G401 (cell line): ENCODE results near the gene BACE2. TPM values are rescaled to one million over a fixed set of nuclear protein-coding genes. Genes with fewer than 3 reads are reported as not detected.
"Not testable (repeated sequence)": the region's sequence is repeated elsewhere in the genome, so short reads cannot be mapped to it uniquely, and the experiment has no call there.

Source experiments
- DNase-seq: peaks from one replicate; pipeline ENCODE4 v3.0.0-alpha.2; 2015; ENCODE audit warnings: low spot score
- in situ Hi-C: cut with HindIII; loops from 2 replicates; pipeline ENCODE4 v1.10.0; 2016; ENCODE audit warnings: low sequenced_read_pairs, mixed read lengths
- total RNA-seq: library from RNA; depleted of rRNA; stranded (reverse); fragments of >200 nt; shearing (Covaris generic); gene quantifications from 2 replicates; pipeline ENCODE4 v1.2.3, GENCODE V29; 2014

BACE2 gene
- total RNA-seq, 1 experiment from 2014 or later = not detected

DNA sequence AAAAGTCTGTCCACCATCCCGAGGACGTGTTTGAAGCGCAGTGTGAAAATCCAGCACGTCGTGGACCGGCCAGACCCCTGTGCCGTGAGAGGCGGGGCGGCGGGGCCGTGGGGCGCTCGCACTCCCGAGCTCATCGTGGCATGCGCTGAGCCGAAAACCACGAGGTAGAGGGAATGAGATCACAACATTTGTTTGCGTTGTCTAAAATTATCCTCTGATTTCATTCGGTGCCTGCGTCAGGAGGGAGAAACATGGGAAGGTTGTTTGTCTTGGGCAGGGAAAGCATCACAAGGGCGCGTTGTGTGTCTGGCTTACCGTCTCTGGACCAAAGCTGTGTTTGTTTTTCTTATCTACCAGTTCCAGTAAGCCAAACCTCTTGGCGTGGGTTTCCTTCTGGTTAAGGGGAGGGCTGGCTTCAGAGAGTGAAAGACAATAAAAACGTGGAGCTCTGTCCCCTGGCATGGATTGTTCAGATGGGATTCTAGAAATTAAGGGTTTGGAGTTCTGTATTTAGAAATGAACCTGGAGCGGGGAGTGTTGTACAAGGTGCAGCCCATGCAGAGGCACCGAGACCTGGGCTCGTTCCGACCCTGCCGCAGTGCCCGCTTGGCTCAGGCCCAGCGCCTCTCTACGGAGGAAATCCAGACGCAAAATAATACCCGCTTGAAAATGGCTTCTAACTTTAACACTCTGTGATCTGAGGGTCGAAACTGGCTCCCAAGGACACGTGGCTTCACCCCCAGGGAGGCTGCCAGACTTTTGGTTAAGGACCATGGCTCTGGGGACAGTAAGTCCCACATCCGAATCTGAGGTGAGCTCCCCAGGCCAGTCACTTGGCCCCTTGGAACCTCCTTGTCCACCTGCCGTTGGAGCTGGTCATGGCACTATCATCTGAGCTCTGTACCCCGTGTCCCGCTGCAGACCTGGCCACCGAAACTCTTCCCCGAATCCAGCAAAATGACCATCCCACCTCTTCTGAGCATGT lies 79.9 kb downstream of the BACE2 start:
- in situ Hi-C loops = no loop called here
- no peak for DNase-seq

- no peak for DNase-seq
- in situ Hi-C loops = no loop called here
Measured at GRCh38 chr21:41249476-41249875, 81.5 kb downstream of the BACE2 start.

DNA sequence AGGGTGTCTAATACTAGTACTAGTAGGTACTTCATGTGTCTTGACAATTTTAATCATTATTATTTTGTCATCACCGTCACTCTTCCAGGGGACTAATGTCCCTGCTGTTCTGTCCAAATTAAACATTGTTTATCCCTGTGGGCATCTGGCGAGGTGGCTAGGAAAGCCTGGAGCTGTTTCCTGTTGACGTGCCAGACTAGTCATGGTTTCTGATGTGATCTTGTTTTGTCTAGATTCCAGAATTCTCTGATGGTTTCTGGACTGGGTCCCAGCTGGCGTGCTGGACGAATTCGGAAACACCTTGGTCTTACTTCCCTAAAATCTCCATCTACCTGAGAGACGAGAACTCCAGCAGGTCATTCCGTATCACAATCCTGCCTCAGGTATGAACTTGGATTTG lies 82.6 kb downstream of the BACE2 start:
- in situ Hi-C loops = no loop called here

DNA sequence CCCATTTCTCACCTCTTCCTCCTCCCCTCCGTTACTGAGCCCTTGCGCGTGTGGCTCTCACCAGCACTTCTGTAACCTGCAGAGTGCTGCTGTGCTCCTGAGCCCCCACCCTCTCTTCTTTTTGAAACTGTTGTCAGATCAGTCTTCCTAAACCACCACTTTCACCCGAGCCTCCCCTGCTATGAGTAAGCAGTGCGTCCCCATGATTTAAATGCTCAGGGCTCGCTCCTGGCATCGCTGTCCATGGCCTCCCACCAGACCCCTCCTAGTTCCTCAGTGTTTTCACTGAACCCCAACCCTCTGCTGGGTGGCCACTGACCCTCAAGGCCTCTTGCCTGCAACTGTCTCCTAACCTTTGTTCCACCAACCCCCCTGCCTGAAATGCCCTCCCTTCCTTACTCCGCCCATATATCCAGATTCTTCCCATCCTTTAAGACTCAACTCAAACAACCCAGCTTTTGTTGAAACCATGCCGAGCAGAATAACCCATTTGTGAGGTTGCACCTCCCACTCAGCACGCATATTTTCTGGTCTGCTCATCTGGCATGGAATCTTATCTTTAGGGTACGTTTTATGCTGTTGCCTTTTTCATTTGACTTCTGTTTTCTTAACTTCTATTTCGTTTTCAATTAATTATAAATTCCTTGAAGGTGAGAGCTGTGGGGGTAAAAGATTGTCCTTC lies 84.1 kb downstream of the BACE2 start:
- in situ Hi-C loops = no loop called here
- no peak for DNase-seq

More for the DNA sequence above, 82.6 kb downstream of the BACE2 start:
- peak; percentile 1 for DNase-seq

- in situ Hi-C loops = no loop called here
- DNase-seq = no peak
Measured at GRCh38 chr21:41254090-41254700, 86.2 kb downstream of the BACE2 start.

GRCh38 chr21:41255190-41255589 lies 87.2 kb downstream of the BACE2 start:
- DNase-seq = no peak

GRCh38 chr21:41256231-41256630 lies 88.3 kb downstream of the BACE2 start:
- in situ Hi-C loops, DNase-seq: not testable (repeated sequence)

More at GRCh38 chr21:41255190-41255589, 87.2 kb downstream of the BACE2 start:
- in situ Hi-C loops = no loop called here

DNA sequence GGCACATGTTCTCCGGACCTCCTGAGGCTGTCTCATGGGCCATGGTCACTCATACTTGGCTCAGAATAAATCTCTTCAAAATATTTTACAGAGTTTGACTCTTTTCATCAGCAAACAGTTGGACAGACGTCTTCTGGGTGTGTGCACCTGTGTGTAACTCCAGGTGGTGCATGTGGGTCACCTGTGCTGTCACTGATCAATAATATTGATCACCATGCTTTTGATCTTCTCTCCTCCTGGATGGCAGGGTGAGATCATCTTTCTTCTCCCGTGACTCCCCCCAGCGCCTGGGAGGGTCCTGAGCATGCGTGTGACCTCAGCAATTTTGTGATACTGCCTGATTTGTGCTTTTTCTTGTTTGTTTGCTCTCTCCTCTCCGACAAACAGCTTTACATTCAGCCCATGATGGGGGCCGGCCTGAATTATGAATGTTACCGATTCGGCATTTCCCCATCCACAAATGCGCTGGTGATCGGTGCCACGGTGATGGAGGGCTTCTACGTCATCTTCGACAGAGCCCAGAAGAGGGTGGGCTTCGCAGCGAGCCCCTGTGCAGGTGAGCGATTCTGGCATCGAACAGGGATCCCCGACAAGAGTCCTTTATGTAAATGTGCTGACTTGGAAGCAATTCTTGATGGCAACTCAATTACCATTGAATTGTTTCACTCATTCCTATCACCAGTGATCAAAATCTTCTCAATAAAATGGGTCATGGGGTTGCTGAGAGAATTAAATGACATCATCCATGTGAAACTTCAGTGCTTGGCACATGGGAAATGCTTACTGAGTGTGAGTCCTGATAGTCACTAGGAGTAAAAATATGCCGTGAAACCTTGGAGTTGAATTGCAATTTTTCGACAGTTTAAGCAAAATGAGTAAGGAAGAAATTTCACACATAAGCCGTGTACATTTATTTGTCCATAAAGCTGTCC lies 89.1 kb downstream of the BACE2 start:
- DNase-seq = no peak
- in situ Hi-C loops = no loop called here

DNA sequence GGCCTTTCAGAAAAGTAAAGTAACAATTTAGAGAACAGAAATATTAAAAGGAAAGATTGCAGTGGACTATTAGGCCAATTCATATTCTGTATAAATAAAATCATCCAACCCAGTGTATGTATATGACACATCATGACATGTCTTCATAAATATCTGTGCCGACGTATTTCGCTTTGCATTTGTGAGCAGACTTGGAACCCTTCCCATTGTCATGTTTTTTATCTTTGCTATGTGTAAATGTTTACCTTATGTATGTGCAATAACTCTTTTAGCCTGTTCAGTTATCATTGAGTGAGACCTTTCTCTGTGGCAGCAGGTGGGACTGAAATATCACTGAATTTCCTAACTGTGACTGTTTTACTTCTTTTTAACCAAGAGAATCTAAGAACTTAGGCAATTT lies 90.7 kb downstream of the BACE2 start:
- in situ Hi-C loops = no loop called here
- no peak for DNase-seq

DNA sequence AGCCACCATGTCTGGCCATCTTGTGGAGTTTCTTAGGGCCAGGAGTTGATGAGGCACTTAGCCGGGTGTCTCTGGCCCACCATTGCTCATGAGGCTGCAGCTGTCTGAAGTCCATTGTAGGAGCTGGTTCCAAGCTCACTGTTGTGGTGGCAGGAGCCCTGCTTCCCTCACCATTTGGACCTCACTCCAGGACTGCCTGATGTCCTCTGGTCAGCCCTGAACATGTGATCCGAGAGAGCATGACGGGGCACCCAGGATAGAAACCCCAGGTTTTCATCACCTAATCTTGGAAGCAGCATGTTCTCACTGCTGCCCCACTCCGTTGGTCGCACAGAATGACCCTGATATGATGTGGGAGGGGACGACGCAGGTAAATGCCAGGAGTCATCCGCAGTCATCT lies 92.5 kb downstream of the BACE2 start:
- in situ Hi-C loops = no loop called here
- no peak for DNase-seq

DNA sequence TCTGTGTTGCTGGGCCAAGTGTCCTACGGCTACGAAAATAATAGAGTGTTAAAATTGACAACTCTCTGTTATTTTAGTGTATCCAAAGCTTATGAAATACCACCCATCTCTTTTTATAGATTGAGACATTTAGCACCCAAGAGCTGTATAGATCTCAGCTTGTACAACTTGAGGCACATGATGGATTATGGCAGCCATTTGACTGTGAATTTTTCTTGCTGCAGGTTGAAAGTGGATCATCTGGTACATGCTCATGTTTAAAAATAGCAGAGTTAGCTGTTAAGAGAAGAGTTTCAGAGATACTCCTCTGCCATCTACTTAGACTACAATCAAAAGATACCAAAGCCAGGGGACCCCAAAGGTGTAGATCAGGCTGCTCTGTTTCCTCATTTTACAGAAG lies 99.4 kb downstream of the BACE2 start:
- in situ Hi-C loops = no loop called here
- no peak for DNase-seq

DNA sequence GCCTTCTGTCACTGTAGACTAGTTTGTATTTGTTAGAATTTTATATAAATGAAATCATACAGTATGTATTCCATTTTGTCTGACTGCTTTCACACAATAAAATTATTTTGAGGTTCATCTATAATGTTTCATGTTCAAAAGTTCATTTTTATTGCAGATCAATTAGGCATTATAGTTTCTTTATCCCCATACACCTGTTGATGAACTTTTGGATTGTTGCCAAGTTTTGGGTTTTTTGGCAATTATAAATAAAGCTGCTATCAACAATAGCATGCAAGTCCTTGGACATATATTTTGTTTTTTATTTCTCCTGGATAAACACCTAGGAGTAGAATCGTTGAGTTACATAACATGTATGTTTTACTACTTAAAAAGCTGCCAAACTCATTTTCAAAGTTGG lies 101.6 kb downstream of the BACE2 start:
- in situ Hi-C loops = no loop called here

DNA sequence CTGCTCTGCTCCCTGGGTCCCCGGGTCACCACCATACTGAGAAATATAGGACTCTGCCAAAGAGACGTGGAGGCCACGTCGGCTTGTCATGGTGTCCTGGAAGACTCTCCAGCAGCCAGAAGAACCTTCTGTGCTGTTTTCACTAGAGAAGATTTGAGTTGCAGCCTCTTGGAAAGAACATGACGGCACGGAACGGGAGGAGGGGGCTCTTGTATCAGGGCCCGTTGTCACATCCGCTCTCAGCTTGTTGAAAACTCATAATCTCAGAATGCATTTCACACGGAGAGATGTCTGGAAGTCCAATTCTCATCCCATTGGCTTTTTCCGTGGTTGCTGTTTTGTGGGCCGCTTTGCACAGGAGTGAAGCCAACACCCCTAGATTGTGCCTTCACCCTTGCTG lies 109.2 kb downstream of the BACE2 start:
- in situ Hi-C loops = no loop called here
- no peak for DNase-seq

More for the DNA sequence above, 101.6 kb downstream of the BACE2 start:
- DNase-seq = no peak

DNA sequence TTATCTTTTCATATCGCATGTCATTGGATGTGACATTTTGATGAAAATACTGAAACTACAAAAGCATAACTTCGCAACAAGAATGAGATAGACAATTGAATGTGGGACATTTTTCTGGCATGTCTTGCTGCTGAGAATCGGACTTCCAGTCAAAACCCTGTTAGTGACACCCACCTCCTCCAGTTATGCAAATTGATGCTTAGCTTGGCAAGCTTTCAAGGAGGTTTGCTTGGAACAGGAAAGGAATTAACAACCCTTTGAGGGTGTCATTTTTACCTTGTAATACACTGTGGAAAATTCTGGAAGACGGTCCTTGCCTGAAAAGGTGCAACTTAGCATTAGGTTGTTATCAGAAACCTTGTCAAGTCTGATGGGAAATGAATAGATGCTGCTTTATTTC lies 109.9 kb downstream of the BACE2 start:
- no peak for DNase-seq
- in situ Hi-C loops = no loop called here

- in situ Hi-C loops = no loop called here
Measured at GRCh38 chr21:41280115-41280919, 112.4 kb downstream of the BACE2 start.

GRCh38 chr21:41282412-41282811 lies 114.5 kb downstream of the BACE2 start:
- in situ Hi-C loops = no loop called here
- DNase-seq = no peak

More at GRCh38 chr21:41280115-41280919, 112.4 kb downstream of the BACE2 start:
- DNase-seq = no peak

- in situ Hi-C loops = no loop called here
Measured at GRCh38 chr21:41283211-41283818, 115.4 kb downstream of the BACE2 start.

DNA sequence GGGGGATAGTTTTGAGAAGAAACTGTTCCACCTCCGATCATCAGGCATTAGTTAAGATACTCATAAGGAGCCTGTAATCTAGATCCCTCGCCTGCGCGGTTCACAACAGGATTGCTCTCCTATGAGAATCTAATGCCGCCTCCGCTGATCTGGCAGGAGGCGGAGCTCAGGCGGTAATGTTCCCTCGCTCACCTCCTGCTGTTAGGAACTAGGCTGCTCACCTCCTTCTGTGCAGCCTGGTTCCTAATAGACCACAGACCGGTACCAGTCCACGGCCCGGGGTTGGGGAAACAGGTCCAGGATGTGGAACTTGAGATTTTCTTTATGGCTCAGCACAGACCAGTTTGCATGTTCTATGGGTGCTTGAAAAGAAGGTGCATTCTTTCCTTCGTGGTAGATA lies 121.5 kb downstream of the BACE2 start:
- DNase-seq = no peak
- in situ Hi-C loops = no loop called here

More at GRCh38 chr21:41283211-41283818, 115.4 kb downstream of the BACE2 start:
- DNase-seq = peak; percentile 55
